Measurements from ENCODE around the gene MRPL49.
"Not testable (repeated sequence)": the region's sequence is repeated elsewhere in the genome, so short reads cannot be mapped to it uniquely, and the experiment has no call there.

MRPL49 gene

DNA sequence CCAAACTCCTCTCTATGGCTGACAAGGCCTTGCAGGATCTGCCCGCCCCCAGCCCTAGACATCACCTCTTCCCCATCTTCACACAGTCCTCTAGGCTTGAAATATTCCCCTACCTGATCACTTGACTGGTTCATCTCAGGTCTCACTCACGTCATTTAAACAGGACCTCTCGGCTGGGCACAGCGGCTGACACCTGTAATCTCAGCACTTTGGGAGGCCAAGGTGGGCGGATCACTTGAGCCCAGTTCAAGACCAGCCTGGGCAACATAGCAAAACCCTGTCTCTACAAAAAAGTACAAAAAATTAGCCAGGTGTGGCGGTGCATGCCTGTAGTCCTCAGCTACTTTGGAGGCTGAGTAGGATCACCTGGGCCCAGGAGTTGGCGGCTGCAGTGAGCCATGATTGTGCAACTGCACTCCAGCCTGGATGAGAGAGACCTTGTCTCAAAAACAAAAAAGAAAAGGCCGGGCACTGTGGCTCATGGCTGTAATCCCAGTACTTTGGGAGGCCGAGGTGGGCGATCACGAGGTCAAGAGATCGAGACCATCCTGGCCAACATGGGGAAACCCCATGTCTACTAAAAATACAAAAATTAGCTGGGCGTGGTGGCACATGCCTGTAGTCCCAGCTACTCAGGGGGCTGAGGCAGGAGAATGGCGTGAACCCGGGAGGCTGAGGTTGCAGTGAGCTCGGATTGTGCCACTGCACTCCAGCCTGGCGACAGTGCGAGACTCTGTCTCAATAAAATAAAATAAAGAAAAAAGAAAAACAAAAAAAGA is 3.0 kb upstream of the MRPL49 start:
- not testable (repeated sequence) for DNase-seq

DNA sequence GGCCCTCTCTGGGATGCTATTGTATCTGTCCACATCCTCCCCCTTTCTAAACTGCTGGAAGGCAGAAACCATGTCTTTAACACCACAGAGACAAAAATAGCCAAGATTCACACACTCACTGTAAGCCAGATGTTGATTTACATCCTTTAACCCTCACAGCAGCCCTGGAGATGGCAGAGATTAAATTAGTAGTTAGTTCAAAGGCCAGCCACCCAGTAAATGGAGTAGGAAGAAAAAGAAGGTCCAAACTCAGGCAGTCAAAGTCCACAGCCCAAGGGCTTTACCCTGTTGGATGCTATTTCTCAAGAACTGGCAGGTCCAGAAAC is 2.5 kb upstream of the MRPL49 start:
- no peak for DNase-seq

DNA sequence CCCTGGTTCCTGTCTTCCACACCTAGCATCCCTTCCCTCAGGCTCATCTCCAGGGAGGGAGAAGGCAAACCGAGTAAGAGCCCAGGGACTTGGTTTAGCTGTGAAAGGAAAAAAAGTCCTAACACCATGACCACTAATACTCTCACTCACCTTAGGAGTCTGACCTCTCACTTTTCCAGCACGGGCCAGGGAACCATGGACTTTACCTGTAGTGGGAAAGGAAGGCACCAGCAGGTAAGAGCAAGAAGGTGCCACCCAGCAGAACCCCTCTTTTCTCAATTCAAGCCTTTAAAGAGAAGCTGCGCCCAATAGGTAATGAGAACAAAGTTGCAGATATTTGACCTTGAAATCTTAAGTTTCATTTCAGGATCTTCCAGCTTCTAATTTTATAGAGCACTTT is 1.3 kb upstream of the MRPL49 start:
- no peak for DNase-seq

DNA sequence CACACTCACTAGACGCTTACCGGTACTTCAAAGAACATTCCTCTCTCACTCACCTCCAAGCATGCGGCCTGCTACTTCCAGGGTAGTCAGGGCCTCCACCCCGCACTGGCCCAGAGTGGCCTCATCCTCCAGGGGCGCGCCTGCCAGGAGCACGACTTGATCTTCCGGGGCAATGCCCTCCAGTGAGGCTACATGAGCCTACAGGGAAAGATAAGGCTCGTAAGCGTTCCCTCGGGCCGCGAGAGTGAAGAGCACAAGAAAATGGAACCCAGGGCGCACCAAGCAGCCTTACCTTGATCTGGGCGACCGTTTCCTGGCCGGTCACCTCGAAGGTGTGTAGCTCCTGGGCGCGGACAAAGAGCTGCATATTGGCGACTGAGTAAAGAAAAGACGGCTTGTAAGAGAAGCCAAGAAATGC is 665 bp upstream of the MRPL49 start:
- peak; percentile 43 for DNase-seq

DNA sequence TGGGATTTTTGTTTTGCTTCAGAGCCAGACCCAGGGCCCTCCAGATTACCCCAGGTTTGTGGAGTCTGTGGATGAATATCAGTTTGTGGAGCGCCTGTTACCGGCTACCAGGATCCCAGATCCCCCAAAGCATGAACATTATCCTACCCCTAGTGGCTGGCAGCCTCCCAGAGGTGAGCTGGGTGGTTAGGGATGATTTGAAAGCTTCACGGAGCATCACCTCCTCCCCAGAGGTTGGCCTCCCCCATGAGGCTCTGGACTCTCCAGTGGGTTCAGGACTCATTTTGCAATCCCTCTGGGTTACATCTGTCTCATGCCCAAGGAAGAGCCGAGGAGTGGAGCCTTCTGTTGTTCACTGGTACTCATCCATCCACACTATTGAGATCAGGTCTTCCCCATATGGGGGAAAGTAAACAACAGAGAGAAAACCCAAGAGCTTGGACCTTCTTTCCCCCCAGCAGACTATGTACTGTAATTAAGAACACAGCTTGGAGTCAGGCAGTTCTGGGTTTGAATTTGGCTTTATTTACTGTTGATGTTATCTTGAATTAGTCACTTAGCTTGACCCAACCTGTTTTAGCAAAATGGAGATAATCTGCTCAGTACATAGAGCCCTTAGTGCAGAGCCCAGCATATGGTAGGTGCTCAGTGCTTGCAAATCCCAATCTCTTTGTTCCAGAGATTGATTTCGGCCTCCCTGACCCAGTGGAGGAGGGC is 2.5 kb downstream of the MRPL49 start:
- no peak for DNase-seq

DNA sequence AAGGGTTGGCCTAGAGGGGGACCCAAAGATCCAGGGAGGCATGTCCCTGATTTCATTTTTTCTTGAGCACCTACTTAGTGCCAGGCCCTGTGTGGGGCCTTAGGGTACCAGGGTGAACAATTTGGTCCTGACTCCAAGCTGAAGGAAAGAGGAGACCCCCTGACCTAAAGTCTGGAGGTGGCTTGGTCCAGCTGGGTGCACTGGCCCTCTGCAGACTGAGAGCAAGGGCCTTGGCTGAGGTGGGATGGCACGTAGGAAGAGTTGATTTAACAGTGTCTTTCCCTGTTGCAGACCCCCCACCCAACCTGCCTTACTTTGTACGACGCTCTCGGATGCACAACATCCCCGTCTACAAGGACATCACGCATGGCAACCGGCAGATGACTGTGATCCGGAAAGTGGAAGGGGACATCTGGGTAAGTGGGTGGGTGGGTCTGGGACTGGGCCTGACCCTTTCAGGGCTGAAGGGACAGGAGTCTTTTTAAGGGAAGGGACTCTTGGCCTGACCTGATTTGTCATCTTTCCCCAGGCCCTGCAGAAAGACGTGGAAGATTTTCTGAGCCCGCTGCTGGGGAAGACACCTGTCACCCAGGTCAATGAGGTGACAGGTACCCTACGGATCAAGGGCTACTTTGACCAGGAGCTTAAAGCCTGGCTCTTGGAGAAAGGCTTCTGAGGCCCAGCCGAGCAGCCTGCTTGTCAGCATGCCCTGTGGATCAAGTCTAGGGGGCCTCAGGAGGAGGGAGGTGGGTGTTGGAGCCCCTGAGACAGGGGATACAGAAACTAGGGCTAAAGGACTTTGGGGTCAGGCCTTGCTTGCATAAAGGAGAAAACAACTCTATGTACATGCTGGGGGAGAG is 3.3 kb downstream of the MRPL49 start:
- no peak for DNase-seq

DNA sequence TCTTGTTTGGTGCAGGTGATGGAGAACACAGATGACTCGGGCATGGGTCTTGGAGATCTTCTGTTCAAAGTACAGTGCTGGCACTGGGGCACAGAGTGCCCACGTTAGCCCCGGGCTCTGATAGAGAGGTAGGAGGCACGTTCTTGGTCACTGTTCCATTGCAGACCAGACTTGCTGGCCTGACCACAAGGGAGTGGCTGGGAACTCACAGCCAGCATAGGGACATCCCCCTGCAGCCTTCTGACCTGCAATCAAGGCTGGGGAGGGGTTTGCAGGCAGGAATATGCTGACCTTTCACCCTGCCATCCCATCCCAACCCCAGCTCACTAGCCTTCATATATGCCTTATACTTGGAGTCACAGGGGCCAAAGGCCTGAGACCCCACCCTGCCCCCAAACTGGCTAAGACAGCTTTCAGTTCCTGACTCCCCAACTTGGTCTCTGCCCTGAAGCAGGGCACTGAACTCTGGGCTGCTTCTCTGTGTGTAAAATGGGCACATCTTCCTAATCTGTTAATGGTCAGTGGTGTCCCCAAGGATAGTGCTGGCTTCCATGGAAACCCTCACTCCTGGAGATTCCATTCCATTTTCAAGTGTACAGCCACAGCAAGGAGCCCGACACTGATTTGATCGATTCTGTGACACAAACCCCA is 4.6 kb downstream of the MRPL49 start:
- no peak for DNase-seq

DNA sequence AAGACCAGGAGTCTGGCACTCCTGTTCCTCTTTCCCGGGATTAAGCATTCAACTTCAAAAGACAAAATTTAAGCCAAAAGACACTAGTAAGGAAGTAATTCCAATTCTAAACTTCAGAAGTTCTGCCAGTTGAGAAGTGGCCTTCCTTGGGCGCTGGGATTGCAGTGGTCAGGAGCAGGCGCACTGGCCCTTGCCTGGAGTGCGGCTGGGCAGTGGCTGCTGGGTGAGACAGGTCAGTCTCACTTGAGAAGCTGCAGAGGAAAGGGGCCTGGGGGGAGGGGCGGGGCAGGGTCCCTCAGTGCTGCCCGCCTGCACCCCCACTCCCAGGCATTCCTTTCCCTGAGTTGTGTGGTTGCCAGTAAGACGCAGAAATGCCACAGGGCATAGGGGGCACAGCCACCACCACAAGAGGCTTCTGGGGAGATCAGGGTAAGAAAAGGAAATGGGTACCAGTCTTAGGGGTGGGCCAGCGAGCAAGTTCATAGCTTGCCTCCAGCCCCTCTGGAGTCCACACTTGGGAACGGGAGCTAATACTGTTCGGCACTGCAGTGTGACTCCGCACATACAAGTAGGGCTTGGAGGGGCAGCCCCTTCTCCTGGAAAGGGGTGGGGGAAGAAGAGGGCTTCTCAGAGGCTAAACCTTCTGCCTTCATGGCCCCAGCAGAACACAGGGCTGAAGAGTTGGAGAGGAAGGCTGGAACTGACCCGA is 5.5 kb downstream of the MRPL49 start:
- no peak for DNase-seq

DNA sequence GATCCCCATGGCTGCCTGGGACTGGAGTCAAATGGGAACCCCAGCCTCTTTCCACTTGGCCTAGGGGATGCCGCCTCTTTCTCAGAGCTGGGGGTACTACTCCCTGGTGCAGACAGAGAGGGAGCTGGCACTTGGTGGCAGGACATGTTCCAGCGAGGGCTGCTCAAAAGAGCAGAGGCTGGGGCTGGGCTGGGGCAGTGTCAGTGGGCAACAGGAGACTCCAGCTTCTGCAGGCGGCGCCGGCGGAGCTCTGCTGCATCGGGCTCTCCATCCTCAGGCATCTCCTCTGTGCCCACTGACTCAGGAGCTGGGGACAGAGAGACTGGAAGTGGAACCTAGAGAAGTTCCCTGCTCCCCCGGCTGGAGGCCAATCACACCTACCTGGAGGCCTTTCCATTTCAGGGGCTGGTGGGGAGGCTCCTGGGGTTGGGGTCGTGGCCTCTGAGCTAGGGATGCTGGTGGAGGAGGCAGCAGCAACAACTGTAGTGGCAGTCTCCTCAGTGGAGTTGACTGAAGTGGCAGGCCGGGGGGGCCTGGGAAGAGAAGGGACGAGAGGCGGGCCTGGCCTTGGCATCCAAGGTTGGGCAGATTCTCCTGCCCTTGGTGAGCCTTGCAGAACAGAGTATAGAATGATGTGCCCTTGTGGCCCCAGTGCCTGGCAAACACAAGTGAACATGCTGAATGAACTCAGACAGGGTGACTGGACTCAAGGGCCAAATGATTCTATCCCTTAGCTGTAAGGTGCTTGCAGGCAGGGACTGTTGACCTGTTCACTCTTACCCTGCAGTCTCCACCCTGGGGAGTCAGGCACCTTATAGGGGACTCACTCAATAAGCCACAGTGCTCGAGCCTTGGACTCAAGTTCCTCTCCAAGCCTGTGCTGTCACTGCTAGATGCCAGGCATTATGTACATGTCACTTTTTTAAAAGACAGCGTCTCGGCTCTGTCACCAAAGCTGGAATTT is 6.3 kb downstream of the MRPL49 start:
- DNase-seq, result no peak

DNA sequence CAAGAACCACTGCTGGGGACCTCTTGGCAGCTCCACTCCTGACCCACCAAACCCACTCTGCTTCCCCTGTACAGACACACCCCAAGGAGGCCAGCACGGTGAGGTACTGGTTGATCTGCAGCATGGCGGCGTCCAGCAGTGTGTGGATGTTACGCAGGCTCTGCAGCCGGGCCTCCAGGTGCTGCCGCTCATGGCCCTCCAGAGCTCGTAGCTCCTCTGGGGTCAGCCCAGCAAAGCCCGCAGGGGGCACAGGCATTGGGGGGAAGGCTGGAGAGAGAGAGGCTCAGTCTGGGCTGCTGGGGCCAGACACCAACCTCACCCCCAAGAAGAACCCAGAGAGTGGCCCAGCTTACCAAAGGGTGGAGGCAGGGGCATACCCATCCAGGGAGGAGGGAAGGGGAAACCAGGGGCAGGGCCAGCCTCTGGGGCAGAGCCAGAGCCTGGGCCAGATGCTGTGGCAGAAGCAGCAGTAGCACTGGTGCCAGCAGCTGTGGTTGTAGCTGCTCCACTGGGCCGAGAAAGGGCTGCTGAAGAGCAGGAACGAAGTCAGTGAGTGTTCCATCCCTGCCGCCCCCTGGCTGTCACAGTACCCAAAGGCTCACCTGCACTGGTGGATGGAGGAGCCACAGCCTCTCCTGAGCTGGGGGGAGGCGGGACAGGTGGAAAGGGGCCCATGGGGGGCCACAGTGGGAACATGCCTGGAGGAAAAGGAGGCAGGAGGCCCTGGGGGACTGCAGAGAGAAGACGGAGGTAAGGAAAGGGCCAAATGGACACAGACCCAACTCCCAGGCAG is 7.7 kb downstream of the MRPL49 start:
- no peak for DNase-seq

DNA sequence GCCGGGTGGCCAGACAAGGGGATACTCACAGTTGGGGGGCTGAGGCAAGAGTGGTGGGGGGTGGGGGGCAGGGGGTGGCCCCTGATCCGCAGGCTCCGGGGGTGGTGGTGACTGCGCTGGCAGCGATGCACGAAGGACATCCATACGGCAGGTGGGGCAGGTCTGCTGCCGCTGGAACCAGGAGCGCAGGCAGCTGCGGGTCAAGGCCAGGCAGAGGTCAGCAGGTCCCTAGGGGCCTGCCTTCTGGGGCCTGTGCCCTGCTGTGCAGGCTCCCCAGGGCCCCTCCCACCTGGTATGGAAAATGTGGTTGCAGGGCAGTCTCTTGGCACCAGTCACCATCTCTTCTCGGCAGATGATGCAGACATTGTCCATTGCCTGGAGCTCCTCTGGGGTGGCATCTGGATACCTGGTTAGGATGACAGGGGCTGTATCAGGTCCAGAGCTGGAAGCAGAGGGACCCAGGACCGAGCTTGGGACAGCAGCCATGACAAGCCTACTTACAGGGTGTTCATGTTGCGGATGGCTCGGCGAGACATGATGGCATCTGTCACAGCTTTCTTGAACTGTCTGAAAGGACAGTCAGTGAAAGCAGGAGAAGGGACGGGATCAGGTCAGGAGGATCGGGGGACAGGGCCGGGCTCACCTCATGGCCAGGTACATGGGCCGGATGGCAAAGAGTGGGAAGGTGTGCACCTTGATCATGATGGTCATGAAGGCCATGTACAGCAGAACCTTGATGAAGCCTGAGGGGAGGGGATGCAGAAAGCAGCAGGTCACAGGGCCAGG is 8.7 kb downstream of the MRPL49 start:
- DNase-seq, result no peak

DNA sequence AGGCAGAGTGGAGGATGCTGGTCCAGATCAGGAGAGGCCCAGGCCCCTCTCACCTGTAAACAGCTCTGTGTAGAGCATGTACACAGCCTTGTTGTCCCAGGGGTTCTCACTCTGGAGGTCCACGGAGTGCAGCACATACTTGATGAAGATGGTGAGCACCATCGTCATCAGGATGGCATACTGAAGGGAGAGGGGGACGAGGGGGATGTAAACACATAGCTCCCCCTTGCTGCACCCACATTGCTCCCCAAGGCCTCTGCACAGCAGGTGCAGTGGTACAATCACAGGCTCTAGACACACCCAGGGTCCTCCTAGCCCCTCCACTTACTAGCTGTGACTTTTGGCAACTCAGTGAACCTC is 9.3 kb downstream of the MRPL49 start:
- no peak for DNase-seq

DNA sequence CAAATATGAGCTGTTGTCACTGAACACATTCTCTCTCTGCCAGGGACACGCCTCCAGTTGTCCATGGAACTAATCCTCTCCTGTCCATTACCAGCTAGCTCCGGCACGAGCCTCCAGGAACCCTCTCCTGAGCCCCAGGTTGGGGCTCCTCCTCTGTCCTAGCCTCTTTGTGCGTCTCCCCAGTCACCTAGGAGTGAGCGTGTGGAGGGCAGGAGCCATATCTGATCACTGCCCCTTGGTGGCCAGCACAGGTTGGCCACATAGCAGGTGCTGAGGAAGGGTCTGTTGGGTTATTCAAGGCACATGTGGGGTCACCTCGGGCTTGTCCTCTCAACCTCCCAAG is 9.7 kb downstream of the MRPL49 start:
- DNase-seq, result no peak

DNA sequence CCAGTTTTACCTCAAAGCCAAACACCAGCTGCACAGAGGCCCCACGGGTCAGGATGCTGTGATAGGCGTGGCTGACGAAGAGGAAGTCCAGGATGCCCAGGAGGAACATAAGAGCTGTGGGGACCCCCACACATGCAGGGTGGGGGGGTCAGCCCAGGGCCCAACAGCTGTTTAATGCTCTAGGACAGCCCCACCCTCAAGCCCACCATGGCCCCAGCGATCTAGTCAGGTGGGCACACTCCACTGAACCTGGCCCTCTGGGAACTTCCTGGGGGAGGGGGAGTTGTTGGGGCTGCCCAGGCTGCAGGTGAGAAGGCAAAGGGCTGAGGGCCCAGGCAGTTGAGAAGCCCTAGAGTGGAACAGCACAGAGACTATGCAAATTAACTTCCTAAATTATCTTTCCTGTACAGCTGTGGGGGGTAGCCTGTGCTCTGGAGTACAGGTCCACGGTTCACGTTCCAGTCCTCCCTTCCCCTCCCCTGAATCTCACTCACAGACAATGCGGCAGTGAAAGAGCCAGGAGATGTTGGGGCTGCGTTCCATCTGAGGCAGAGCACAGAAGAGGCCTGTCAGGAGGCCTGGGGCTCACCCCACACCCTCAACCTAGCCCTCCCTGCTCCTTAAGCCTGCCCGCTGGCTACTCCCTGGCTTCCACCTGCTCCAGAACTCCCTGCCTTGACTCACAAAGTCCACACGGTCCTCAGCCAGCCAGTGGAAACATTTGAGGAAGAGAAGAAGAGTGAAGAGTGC is 10.3 kb downstream of the MRPL49 start:
- DNase-seq, result no peak

DNA sequence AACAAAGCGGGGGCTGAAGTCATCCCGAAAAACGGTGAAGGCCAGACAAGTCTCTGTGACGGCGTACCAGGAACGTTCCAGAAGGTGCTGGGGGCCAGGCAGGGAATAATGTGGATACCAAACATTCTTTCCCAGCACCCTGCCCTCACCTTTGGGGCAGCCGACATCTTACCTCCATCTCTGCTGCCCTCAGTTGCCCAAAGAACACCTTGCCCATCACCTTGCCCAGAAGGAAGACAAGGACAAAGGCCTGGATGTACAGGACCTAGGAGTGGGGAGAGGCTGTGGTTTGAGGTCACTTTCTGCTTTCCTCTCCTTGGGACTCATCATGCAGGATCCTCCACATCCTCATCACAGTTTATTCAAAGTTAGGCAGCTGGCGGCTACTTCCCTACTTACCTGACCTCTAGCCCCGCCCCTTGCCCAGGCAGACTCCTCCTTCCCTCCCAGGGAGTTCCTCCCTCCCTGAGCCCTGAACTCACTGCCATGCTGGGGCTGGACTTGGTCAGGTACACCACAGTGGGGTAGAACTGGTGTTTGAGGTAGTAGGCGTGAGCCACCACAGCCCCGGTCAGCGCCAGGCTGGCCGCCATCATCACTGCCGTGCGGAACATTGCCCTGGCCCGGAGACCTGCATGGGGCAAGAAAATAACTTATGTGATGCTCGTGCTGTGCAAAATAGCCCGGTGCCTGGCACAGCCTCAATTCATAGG is 11.0 kb downstream of the MRPL49 start:
- DNase-seq, result peak; percentile 65

DNA sequence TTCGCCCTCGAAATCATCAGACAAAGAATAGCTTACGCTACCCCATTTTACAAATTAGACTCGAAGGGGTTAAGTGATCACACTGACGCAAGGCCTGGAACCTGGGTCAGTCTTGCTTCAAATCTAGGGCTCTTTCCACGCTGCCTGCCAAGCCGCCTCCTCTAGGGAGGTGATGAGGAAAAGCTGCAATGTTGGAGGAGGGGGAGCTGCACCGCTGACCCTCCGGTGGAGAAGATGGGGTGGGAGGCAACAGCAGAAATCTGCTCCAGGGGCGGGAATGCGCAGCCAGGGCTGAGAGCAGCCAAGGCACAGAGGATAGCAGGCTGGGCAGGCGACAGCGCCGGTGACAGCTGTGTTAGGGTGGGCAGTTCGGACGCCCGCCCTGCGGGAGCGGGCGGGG is 11.6 kb downstream of the MRPL49 start:
- no peak for DNase-seq

DNA sequence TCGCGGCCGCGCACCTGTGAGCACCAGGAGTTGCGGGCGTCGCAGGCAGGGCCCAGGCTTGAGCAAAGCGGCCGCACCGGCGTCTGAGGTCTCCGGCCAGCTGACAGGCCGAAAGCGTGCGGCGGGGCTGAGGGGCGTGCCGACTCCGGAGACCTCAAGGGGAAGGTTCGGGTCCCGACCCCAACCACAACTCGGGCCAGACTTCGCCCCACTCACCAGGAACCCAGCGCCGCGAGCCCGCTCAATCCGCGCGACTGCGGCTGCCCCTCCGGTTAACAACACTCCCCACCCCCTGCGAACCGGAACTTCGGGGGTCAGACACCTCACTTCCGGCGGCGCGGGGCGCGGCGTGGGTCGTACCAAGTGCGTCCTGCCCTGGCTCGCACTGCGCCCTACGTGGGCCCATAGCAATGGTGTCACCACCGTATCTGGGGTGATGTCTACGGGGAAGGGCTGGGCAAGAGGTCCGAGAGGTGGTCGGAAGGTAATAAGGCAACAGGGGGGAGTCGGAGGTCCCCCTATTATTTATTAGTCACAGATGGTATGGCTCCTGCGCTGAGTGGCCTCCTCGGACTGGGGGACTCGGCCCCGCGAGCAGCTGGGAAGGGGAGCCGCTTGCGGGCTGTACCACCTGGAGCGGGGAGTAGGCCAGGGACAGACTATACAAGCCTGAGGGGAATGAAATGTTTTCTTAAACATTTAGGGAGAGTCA is 12.3 kb downstream of the MRPL49 start, which contains the start of gene SYVN1:
Gene SYVN1, minus strand, starts transcription at position 280 of the 712 bp plus-strand sequence. CDS start 918 bp downstream, outside the sequence.
- peak; percentile 95 for DNase-seq
